Kidney (tissue), 14 donors: Measurements from ENCODE around the gene AMDHD1. TPM values are rescaled to one million over a fixed set of nuclear protein-coding genes. Genes with fewer than 3 reads are reported as not detected.

Experiments
- DNase-seq, 5 donors: peaks; one replicate each; pipeline ENCODE4 v3.0.0-alpha.2; 2013 to 2020
- FAIRE-seq: peaks from 2 replicates; lab custom pipeline; 2012; peaks lifted over from hg19 to GRCh38; lab: Jason Lieb, UNC
- H3K27ac ChIP-seq, 2 donors: one replicate each; pipeline ENCODE4 v1.7.0; 2013; ENCODE audit warnings: low read depth in 2 of 2, low read length in 2 of 2, inconsistent platforms in 1 of 2
- H3K27me3 ChIP-seq: one replicate; pipeline ENCODE4 v1.7.1; 2013; ENCODE audit warnings: low read length, inconsistent platforms; ENCODE audit not compliant: control insufficient read depth, insufficient read depth
- H3K36me3 ChIP-seq, 3 donors: one replicate each; pipeline versions ENCODE4 v1.7.0 to v1.7.1; 2013; ENCODE audit warnings: low read length in 3 of 3, control low read depth in 1 of 3, inconsistent platforms in 1 of 3; ENCODE audit not compliant: insufficient read depth in 3 of 3, control insufficient read depth in 2 of 3
- H3K4me1 ChIP-seq, 3 donors: one replicate each; pipeline versions ENCODE4 v1.7.0 to v1.7.1; 2013; ENCODE audit warnings: low read length in 3 of 3, inconsistent platforms in 1 of 3, low read depth in 1 of 3; ENCODE audit not compliant: control insufficient read depth in 2 of 3, insufficient read depth in 2 of 3
- H3K4me3 ChIP-seq, 3 donors: one replicate each; pipeline versions ENCODE4 v1.7.0 to v1.8.1; 2013; ENCODE audit warnings: low read length in 3 of 3, control low read depth in 1 of 3, inconsistent platforms in 1 of 3
- H3K9ac ChIP-seq, 3 donors: one replicate each; pipeline versions ENCODE4 v1.7.0 to v1.7.1; 2013; ENCODE audit warnings: low read length in 3 of 3, control low read depth in 1 of 3, inconsistent platforms in 1 of 3
- H3K9me3 ChIP-seq, 3 donors: one replicate each; pipeline versions ENCODE4 v1.7.0 to v1.7.1; 2013; ENCODE audit warnings: low read length in 3 of 3, control low read depth in 1 of 3, inconsistent platforms in 1 of 3; ENCODE audit not compliant: control insufficient read depth in 2 of 3, insufficient read depth in 1 of 3
- CTCF ChIP-seq: IDR thresholded peaks from 3 replicates; pipeline ENCODE4 v1.5.1; 2012; ENCODE audit warnings: mild to moderate bottlenecking, moderate library complexity, borderline replicate concordance; ENCODE audit not compliant: insufficient read depth; ENCODE audit errors: extremely low read depth
- intact Hi-C: fragments of 100-400 bp; cut with DNase I; formaldehyde crosslinking; loops from one replicate; pipeline ENCODE4 v1.11.1; 2022
- polyA plus RNA-seq: library from polyadenylated mRNA; stranded (reverse); fragments of 350-450 nt; fragmentation: Illumina TruSeq; extraction: RNeasy Lipid Tissue Mini Kit (QIAGEN cat#74804); gene quantifications from one replicate; pipeline ENCODE4 v1.2.3, GENCODE V29; 2014; ENCODE audit warnings: low read depth, low replicate concordance; ENCODE audit not compliant: insufficient read depth
- total RNA-seq: library from RNA; stranded (reverse); fragmentation: NEBNext Ultra II Directional; extraction: Animal tissue kit (Norgen Biotek cat#: 25700); gene quantifications from one replicate; pipeline ENCODE4 v1.2.1, GENCODE V29; 2021
- donor health status: control.
- donor health status: control.
- donor health status: control.
- donor health status: control.
- donor health status: control.
- donor health status: DM: yes; HTN: yes; CAD: no.
- donor health status: Normal renal cell carcinoma (clear cell type).

The AMDHD1 gene
- total and polyA plus RNA-seq, 2 donors from 2014 or later, result 1.2 to 5.9 TPM

GRCh38 chr12:95919110-95919509 lies 24.0 kb upstream of the AMDHD1 start:
- no peak for DNase-seq

GRCh38 chr12:95922231-95922630 lies 20.9 kb upstream of the AMDHD1 start:
- no peaks in the 10 kb centered on the region for H3K4me1 ChIP-seq
- no peak for TF ChIP-seq CTCF
- DNase-seq (no peak), FAIRE-seq (no peak)
- H3K4me3 ChIP-seq, result no peak overlapping the region
- no peak overlapping the region for H3K9ac ChIP-seq
- no peaks in the 10 kb centered on the region for H3K9me3 ChIP-seq
- intact Hi-C loops, result no loop called here
- no peaks in the 10 kb centered on the region for H3K27me3 ChIP-seq
- H3K36me3 ChIP-seq, result no peaks in the 10 kb centered on the region
- no peak overlapping the region for H3K27ac ChIP-seq

More at GRCh38 chr12:95919110-95919509, 24.0 kb upstream of the AMDHD1 start:
- Histone ChIP-seq H3K9ac (no peak overlapping the region), H3K4me3 (no peak overlapping the region), H3K36me3 (no peaks in the 10 kb centered on the region), H3K9me3 (no peaks in the 10 kb centered on the region), H3K27me3 (no peaks in the 10 kb centered on the region), H3K4me1 (no peaks in the 10 kb centered on the region), H3K27ac (no peak overlapping the region)
- no peak for TF ChIP-seq CTCF
- FAIRE-seq, result no peak
- intact Hi-C loops, result no loop called here

- TF ChIP-seq CTCF, result no peak
- intact Hi-C loops, result no loop called here
- Histone ChIP-seq H3K9me3 (no peaks in the 10 kb centered on the region), H3K9ac (no peak overlapping the region), H3K4me1 (peaks cover 0 to 5% (median 0%) of the 10 kb centered on the region in 3 donors), H3K36me3 (no peaks in the 10 kb centered on the region), H3K27me3 (no peaks in the 10 kb centered on the region), H3K4me3 (no peak overlapping the region), H3K27ac (no peak overlapping the region)
- FAIRE-seq (no peak), DNase-seq (no peak)
These were observed 2.6 kb upstream of the AMDHD1 start for GRCh38 chr12:95940514-95940913.

- H3K9me3 ChIP-seq, result no peaks in the 10 kb centered on the region
- peak overlapping the region; percentile 32 to 76 for H3K27ac ChIP-seq
- TF ChIP-seq CTCF, result no peak
- DNase-seq (peak in 1 of 5 donors; percentile 29), FAIRE-seq (no peak)
- H3K9ac ChIP-seq, result peak overlapping the region; percentile 30 to 73 (median 49)
- intact Hi-C loops, result no loop called here
- H3K36me3 ChIP-seq, result no peaks in the 10 kb centered on the region
- peaks cover 0 to 5% (median 0%) of the 10 kb centered on the region in 3 donors for H3K4me1 ChIP-seq
- peak overlapping the region; percentile 84 to 92 (median 86) for H3K4me3 ChIP-seq
- no peaks in the 10 kb centered on the region for H3K27me3 ChIP-seq
These were observed 1.0 kb upstream of the AMDHD1 start for GRCh38 chr12:95942101-95942523.
